WTC11 (cell line): ENCODE results near the gene NUP62. TPM values are rescaled to one million over a fixed set of nuclear protein-coding genes. Genes with fewer than 3 reads are reported as not detected.

Source experiments
- ATAC-seq: fragments of 200-7000 bp; cut with Tn5 transposase; 2 replicates; pipeline ENCODE4 v1.10.0; 2021; ENCODE audit warnings: mild to moderate bottlenecking, moderate library complexity
- CTCF ChIA-PET: fragments of 300-600 bp; sonication (Branson Sonifier 250); formaldehyde crosslinking; loops from one replicate; lab custom pipeline; 2021; ENCODE audit warnings: antibody characterized with exemption; lab: Charles Lee
- POLR2A ChIA-PET: fragments of 350-600 bp; sonication (Branson Sonifier 250); formaldehyde crosslinking; loops from one replicate; lab custom pipeline; 2021; ENCODE audit warnings: antibody characterized with exemption; lab: Charles Lee
- DNase-seq: peaks from one replicate; pipeline ENCODE4 v3.0.0; 2021; ENCODE audit warnings: low spot score
- H3K27ac Mint-ChIP-seq: 2 replicates; pipeline ENCODE4 v1.8.0; 2021; ENCODE audit warnings: mixed read lengths
- H3K27me3 Mint-ChIP-seq: 2 replicates; pipeline ENCODE4 v1.8.0; 2021; ENCODE audit warnings: low read depth, mild to moderate bottlenecking, moderate library complexity, mixed read lengths
- H3K36me3 Mint-ChIP-seq: 2 replicates; pipeline ENCODE4 v1.8.0; 2021; ENCODE audit warnings: mixed read lengths
- H3K4me1 Mint-ChIP-seq: 2 replicates; pipeline ENCODE4 v1.8.0; 2022; ENCODE audit warnings: mixed read lengths
- H3K4me3 Mint-ChIP-seq: 2 replicates; pipeline ENCODE4 v1.8.0; 2021; ENCODE audit warnings: mild to moderate bottlenecking, moderate library complexity, mixed read lengths
- H3K9me3 Mint-ChIP-seq: 2 replicates; pipeline ENCODE4 v1.8.0; 2021; ENCODE audit warnings: mixed read lengths
- FOXP1 ChIP-seq: sonication (generic); formaldehyde crosslinking; IDR thresholded peaks from 2 replicates; pipeline ENCODE4 v1.8.0; 2022; ENCODE audit warnings: missing genetic modification reagents, mild to moderate bottlenecking, moderate library complexity, borderline replicate concordance
- GRHL2 ChIP-seq: fragments of 250-450 bp; sonication (Bioruptor Pico); IDR thresholded peaks from 2 replicates; pipeline ENCODE4 v1.8.0; 2022; ENCODE audit warnings: mild to moderate bottlenecking, moderate library complexity; ENCODE audit not compliant: insufficient replicate concordance, severe bottlenecking
- MXD4 ChIP-seq: fragments of 250-450 bp; sonication (Bioruptor Pico); IDR thresholded peaks from 2 replicates; pipeline ENCODE4 v1.8.0; 2021; ENCODE audit warnings: mild to moderate bottlenecking, moderate library complexity, borderline replicate concordance
- NFATC4 ChIP-seq: fragments of 250-450 bp; sonication (Bioruptor Pico); IDR thresholded peaks from 2 replicates; pipeline ENCODE4 v1.9.0; 2021; ENCODE audit warnings: mild to moderate bottlenecking
- NR3C1 ChIP-seq: sonication (generic); formaldehyde crosslinking; conservative IDR thresholded peaks from 2 replicates; pipeline ENCODE4 v1.8.1; 2023; ENCODE audit warnings: low read depth, mild to moderate bottlenecking, missing genetic modification reagents
- TEAD1 ChIP-seq: sonication (generic); formaldehyde crosslinking; IDR thresholded peaks from 2 replicates; pipeline ENCODE4 v1.8.0; 2022; ENCODE audit warnings: mild to moderate bottlenecking, missing genetic modification reagents
- TP53 ChIP-seq: sonication (generic); formaldehyde crosslinking; IDR thresholded peaks from 2 replicates; pipeline ENCODE4 v1.8.1; 2023; ENCODE audit warnings: mild to moderate bottlenecking, missing genetic modification reagents
- ZNF121 ChIP-seq: sonication (generic); formaldehyde crosslinking; IDR thresholded peaks from 2 replicates; pipeline ENCODE4 v1.8.0; 2023; ENCODE audit warnings: missing genetic modification reagents
- ZNF138 ChIP-seq: sonication (generic); formaldehyde crosslinking; conservative IDR thresholded peaks from 2 replicates; pipeline ENCODE4 v1.8.1; 2022; ENCODE audit warnings: mild to moderate bottlenecking, moderate library complexity, missing genetic modification reagents
- ZNF219 ChIP-seq: sonication (generic); formaldehyde crosslinking; IDR thresholded peaks from 2 replicates; pipeline ENCODE4 v1.8.0; 2023; ENCODE audit warnings: missing genetic modification reagents, mild to moderate bottlenecking, borderline replicate concordance
- ZNF232 ChIP-seq: sonication (generic); formaldehyde crosslinking; IDR thresholded peaks from 2 replicates; pipeline ENCODE4 v1.8.0; 2022; ENCODE audit warnings: mild to moderate bottlenecking, missing genetic modification reagents
- ZNF263 ChIP-seq: sonication (generic); formaldehyde crosslinking; IDR thresholded peaks from 2 replicates; pipeline ENCODE4 v1.8.1; 2022; ENCODE audit warnings: low read depth, mild to moderate bottlenecking, moderate library complexity, missing genetic modification reagents
- ZNF671 ChIP-seq: fragments of 250-450 bp; sonication (Bioruptor Pico); IDR thresholded peaks from 2 replicates; pipeline ENCODE4 v1.8.0; 2021; ENCODE audit warnings: mild to moderate bottlenecking
- total RNA-seq: library from RNA; stranded (reverse); gene quantifications from 3 replicates; pipeline ENCODE4 v1.2.3, GENCODE V29; 2021
- TF ChIP-seq, protein P1 (sequence below): fragments of 200-600 bp; IDR thresholded peaks from 2 replicates; pipeline ENCODE4 v1.8.0; 2022; ENCODE audit warnings: antibody characterized with exemption
- TF ChIP-seq, protein P2 (sequence below): fragments of 250-450 bp; sonication (Bioruptor Pico); IDR thresholded peaks from 2 replicates; pipeline ENCODE4 v1.9.0; 2021; ENCODE audit warnings: moderate library complexity, mild to moderate bottlenecking, inconsistent platforms, borderline replicate concordance
- TF ChIP-seq, protein P3 (sequence below): fragments of 250-450 bp; sonication (Bioruptor Pico); IDR thresholded peaks from 2 replicates; pipeline ENCODE4 v1.9.0; 2021; ENCODE audit warnings: mild to moderate bottlenecking
- TF ChIP-seq, protein P4 (sequence below): sonication (generic); formaldehyde crosslinking; IDR thresholded peaks from 2 replicates; pipeline ENCODE4 v1.8.1; 2022; ENCODE audit warnings: mild to moderate bottlenecking, missing genetic modification reagents, moderate library complexity, borderline replicate concordance
- TF ChIP-seq, protein P5 (sequence below): sonication (generic); formaldehyde crosslinking; IDR thresholded peaks from 2 replicates; pipeline ENCODE4 v1.8.1; 2022; ENCODE audit warnings: low read depth, missing genetic modification reagents, borderline replicate concordance

The NUP62 gene
- total RNA-seq, 1 experiment from 2014 or later, result 87.1 TPM

DNA sequence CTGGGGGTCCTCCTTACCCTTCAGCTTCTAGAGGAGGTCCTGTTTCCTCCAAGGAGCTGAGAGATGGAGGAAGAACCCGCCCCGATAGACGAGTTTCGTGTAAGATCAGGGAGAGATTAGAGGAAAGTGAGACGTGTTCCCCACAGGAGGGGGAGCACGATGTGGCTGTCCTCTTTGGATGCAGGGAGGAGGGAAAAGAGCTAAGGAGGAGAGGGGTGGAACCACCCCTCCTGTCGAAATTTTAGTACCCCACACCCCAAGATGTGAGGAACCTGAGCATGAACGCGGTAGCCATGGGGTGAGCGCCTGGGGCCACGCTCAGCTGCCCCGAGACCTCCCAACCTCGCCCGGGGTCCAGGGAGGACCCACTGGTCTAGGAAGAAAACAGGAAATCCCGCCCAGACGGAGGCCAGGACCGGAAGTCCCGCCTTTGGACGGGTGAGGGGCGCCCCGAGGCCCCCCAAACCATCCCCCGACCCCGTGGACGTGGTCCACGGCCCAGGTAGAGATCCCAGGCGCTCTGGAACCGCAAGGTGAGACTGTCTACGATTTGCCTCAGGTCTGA, 53.4 kb downstream of the NUP62 start (continued):
- TF ChIP-seq ZNF219, result no peak
- TF ChIP-seq, protein P1, sequence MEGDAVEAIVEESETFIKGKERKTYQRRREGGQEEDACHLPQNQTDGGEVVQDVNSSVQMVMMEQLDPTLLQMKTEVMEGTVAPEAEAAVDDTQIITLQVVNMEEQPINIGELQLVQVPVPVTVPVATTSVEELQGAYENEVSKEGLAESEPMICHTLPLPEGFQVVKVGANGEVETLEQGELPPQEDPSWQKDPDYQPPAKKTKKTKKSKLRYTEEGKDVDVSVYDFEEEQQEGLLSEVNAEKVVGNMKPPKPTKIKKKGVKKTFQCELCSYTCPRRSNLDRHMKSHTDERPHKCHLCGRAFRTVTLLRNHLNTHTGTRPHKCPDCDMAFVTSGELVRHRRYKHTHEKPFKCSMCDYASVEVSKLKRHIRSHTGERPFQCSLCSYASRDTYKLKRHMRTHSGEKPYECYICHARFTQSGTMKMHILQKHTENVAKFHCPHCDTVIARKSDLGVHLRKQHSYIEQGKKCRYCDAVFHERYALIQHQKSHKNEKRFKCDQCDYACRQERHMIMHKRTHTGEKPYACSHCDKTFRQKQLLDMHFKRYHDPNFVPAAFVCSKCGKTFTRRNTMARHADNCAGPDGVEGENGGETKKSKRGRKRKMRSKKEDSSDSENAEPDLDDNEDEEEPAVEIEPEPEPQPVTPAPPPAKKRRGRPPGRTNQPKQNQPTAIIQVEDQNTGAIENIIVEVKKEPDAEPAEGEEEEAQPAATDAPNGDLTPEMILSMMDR, result no peak
- no peak for TF ChIP-seq MXD4 (CRISPR knock-in tag)
- TF ChIP-seq GRHL2, result no peak
- no peak for TF ChIP-seq TP53 (CRISPR knock-in tag)
- 0 out of 2 replicates have a peak, but pooled peaks have one; percentile 27 for TF ChIP-seq ZNF121 (CRISPR knock-in tag)
- peak; percentile 83 for TF ChIP-seq ZNF263
- no peak for TF ChIP-seq NR3C1
- TF ChIP-seq, all 79 proteins: peak for 5

DNA sequence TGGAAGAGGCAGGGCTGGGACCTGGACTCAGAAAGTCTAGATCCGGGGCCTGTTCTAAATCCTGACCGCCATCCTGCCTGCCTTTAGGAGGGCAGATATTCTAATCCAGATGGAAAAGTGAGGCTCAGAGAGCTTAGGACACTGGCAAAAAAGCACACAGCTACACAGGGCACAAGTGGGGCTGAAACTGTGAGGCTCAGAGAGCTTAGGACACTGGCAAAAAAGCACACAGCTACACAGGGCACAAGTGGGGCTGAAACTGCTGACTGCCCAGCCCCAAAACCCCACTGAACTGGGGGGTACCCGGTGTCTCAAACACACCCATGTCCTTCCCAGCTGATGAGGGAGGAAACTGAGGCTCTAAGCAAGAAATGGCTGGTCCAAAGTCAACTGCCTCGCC, 54.1 kb downstream of the NUP62 start:
- ATAC-seq, result no peak
- H3K36me3 Mint-ChIP-seq, result peaks cover 13% of the 10 kb centered on the region
- ChIA-PET POLR2A (no interaction called here), CTCF (interaction anchor here (1.3 kb wide), 1 partner anchor 15 kb away, joined by 5 read pairs; no protein-coding TSS in a partner anchor)
- H3K4me3 Mint-ChIP-seq, result no peak overlapping the region
- no peaks in the 10 kb centered on the region for H3K27me3 Mint-ChIP-seq
- H3K9me3 Mint-ChIP-seq, result no peaks in the 10 kb centered on the region
- H3K4me1 Mint-ChIP-seq, result peaks cover 27% of the 10 kb centered on the region
- TF ChIP-seq, protein P2, sequence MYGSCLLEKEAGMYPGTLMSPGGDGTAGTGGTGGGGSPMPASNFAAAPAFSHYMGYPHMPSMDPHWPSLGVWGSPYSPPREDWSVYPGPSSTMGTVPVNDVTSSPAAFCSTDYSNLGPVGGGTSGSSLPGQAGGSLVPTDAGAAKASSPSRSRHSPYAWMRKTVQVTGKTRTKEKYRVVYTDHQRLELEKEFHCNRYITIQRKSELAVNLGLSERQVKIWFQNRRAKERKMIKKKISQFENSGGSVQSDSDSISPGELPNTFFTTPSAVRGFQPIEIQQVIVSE, result no peak
- no peak for TF ChIP-seq ZNF232
- no peak for TF ChIP-seq ZNF671 (CRISPR knock-in tag)
- DNase-seq, result no peak
- no peak overlapping the region; the same call in 1 of the 2 replicates for H3K27ac Mint-ChIP-seq

DNA sequence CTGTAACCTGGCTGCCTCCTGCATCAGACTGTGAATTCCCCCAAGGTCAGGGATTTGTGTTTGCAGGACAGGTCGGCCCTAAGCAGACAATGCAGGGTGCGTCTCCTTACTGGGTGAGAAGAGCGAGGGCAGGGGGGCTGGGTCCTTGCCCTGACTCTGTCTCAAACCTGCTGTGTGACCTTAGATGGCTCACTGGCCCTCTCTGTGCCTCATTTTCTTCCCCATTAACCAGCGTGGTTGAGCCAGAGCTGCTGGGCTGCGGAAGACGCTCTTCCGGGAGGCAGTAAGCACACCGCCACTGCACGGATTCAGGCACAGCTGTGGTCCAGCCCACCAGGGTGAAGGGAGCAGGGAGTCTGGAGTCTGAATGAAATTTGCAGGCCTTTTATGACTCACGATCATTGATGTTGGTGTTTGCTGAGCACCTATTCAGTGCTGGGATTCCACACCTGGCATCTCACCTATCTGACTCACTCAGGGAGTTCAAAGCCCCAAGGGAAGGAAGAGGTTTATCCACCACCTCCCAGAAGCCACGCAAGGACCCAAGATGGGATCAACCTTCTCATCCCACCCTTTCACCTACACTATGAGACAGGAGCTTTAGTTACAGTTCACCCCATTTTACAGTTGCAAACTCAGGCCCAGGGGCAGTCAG, 54.7 kb downstream of the NUP62 start:
- Mint-ChIP-seq H3K27me3 (no peaks in the 10 kb centered on the region), H3K4me3 (no peak overlapping the region), H3K36me3 (peaks cover 10% of the 10 kb centered on the region), H3K27ac (peak overlapping the region; percentile 57; the same call in 1 of the 2 replicates), H3K4me1 (peaks cover 28% of the 10 kb centered on the region), H3K9me3 (no peaks in the 10 kb centered on the region)
- ATAC-seq, result no peak
- CTCF ChIA-PET, result no interaction called here
- TF ChIP-seq ZNF138 (CRISPR knock-in tag), result no peak
- TF ChIP-seq ZNF121 (CRISPR knock-in tag), result no peak
- TF ChIP-seq, protein P3, sequence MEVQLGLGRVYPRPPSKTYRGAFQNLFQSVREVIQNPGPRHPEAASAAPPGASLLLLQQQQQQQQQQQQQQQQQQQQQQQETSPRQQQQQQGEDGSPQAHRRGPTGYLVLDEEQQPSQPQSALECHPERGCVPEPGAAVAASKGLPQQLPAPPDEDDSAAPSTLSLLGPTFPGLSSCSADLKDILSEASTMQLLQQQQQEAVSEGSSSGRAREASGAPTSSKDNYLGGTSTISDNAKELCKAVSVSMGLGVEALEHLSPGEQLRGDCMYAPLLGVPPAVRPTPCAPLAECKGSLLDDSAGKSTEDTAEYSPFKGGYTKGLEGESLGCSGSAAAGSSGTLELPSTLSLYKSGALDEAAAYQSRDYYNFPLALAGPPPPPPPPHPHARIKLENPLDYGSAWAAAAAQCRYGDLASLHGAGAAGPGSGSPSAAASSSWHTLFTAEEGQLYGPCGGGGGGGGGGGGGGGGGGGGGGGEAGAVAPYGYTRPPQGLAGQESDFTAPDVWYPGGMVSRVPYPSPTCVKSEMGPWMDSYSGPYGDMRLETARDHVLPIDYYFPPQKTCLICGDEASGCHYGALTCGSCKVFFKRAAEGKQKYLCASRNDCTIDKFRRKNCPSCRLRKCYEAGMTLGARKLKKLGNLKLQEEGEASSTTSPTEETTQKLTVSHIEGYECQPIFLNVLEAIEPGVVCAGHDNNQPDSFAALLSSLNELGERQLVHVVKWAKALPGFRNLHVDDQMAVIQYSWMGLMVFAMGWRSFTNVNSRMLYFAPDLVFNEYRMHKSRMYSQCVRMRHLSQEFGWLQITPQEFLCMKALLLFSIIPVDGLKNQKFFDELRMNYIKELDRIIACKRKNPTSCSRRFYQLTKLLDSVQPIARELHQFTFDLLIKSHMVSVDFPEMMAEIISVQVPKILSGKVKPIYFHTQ (CRISPR knock-in tag), result no peak
- TF ChIP-seq, protein P4, sequence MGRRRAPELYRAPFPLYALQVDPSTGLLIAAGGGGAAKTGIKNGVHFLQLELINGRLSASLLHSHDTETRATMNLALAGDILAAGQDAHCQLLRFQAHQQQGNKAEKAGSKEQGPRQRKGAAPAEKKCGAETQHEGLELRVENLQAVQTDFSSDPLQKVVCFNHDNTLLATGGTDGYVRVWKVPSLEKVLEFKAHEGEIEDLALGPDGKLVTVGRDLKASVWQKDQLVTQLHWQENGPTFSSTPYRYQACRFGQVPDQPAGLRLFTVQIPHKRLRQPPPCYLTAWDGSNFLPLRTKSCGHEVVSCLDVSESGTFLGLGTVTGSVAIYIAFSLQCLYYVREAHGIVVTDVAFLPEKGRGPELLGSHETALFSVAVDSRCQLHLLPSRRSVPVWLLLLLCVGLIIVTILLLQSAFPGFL (CRISPR knock-in tag), result no peak
- TF ChIP-seq TEAD1, result no peak
- no peak for TF ChIP-seq NFATC4 (CRISPR knock-in tag)
- no peak for TF ChIP-seq FOXP1 (CRISPR knock-in tag)
- no peak for TF ChIP-seq ZNF219
- TF ChIP-seq MXD4 (CRISPR knock-in tag), result no peak
- TF ChIP-seq, protein P5, sequence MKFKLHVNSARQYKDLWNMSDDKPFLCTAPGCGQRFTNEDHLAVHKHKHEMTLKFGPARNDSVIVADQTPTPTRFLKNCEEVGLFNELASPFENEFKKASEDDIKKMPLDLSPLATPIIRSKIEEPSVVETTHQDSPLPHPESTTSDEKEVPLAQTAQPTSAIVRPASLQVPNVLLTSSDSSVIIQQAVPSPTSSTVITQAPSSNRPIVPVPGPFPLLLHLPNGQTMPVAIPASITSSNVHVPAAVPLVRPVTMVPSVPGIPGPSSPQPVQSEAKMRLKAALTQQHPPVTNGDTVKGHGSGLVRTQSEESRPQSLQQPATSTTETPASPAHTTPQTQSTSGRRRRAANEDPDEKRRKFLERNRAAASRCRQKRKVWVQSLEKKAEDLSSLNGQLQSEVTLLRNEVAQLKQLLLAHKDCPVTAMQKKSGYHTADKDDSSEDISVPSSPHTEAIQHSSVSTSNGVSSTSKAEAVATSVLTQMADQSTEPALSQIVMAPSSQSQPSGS (CRISPR knock-in tag), result no peak
- POLR2A ChIA-PET, result no interaction called here
- DNase-seq, result no peak
